K562 (cell line): ENCODE measurements around the gene XPNPEP1. TPM values are rescaled to one million over a fixed set of nuclear protein-coding genes. Genes with fewer than 3 reads are reported as not detected.

ENCODE experiments used
- ATAC-seq: fragments of 200-7000 bp; cut with Tn5 transposase; 3 replicates; pipeline ENCODE4 v1.9.1; 2020; ENCODE audit warnings: moderate library complexity
- BruUV-seq: library from RNA; stranded (reverse); fragments of 400-500 nt; replicated peaks from 2 replicates; lab custom pipeline; 2021; lab: Mats Ljungman, UMichigan
- CTCF ChIA-PET: fragments of 300-600 bp; formaldehyde crosslinking; extraction: SDS; loops from one replicate; lab custom pipeline; 2021; ENCODE audit warnings: low intra/inter-chr PET ratio; lab: Yijun Ruan, JAX
- POLR2A ChIA-PET: fragments of 300-600, 350-650 bp; sonication (Branson Sonifier 250); formaldehyde crosslinking; extraction: SDS; loops from one replicate; lab custom pipeline; 2021; ENCODE audit warnings: antibody characterized with exemption, inconsistent platforms; lab: Yijun Ruan, JAX
- DNase-seq, 4 experiments: peaks; one replicate each; pipeline versions ENCODE4 v3.0.0 to v3.0.0-alpha.2; 2011 to 2018; ENCODE audit warnings: low spot score in 3 of 4, mixed read lengths in 3 of 4; ENCODE audit errors: extremely low read depth in 1 of 4
- FAIRE-seq: peaks from 2 replicates; lab custom pipeline; 2011; peaks lifted over from hg19 to GRCh38; lab: Jason Lieb, UNC
- H2AFZ ChIP-seq: 2 replicates; pipeline ENCODE4 v1.6.0; 2011; ENCODE audit warnings: low read depth, low read length, control low read depth, inconsistent platforms
- H3K27ac ChIP-seq: fragments of 200-600 bp; 3 replicates; pipeline ENCODE4 v1.8.0; 2011; ENCODE audit warnings: low read depth, mild to moderate bottlenecking, control low read depth, inconsistent platforms, low read length, moderate library complexity, mixed read lengths; ENCODE audit errors: extremely low read depth
- H3K27me3 ChIP-seq, 2 experiments: fragments of 300-600 bp in 1 of 2; 2 replicates in 1 of 2; 3 replicates in 1 of 2; pipeline versions ENCODE4 v1.6.0 to v1.8.0; 2011; ENCODE audit warnings: inconsistent platforms in 2 of 2, low read length in 2 of 2, mild to moderate bottlenecking in 1 of 2, mixed read lengths in 1 of 2, moderate library complexity in 1 of 2; ENCODE audit not compliant: control insufficient read depth in 2 of 2, insufficient read depth in 2 of 2
- H3K36me3 ChIP-seq: fragments of 300-600 bp; 3 replicates; pipeline ENCODE4 v1.8.0; 2011; ENCODE audit warnings: mild to moderate bottlenecking, low read length, inconsistent platforms; ENCODE audit not compliant: control insufficient read depth, insufficient read depth
- H3K4me1 ChIP-seq, 2 experiments: fragments of 200-600 bp in 1 of 2; replicated peaks in 1 of 2; 2 replicates in 1 of 2; 3 replicates in 1 of 2; pipeline versions ENCODE4 v1.5.1 to v1.8.0; 2011; ENCODE audit warnings: inconsistent platforms in 2 of 2, low read length in 2 of 2, mild to moderate bottlenecking in 1 of 2, mixed read lengths in 1 of 2, moderate library complexity in 1 of 2; ENCODE audit not compliant: control insufficient read depth in 2 of 2, insufficient read depth in 2 of 2
- H3K4me2 ChIP-seq: 2 replicates; pipeline ENCODE4 v1.6.1; 2011; ENCODE audit warnings: low read length, control low read depth, inconsistent platforms, mixed read lengths; ENCODE audit not compliant: insufficient read depth
- H3K4me3 ChIP-seq: fragments of 200-600 bp; sonication (generic), shearing (Covaris generic); 2 replicates; pipeline ENCODE4 v1.5.1; 2016; ENCODE audit warnings: control low read depth, inconsistent platforms
- H3K79me2 ChIP-seq: fragments of 200-600 bp; 3 replicates; pipeline ENCODE4 v1.8.0; 2011; ENCODE audit warnings: low read length, inconsistent platforms; ENCODE audit not compliant: control insufficient read depth, insufficient read depth
- H3K9ac ChIP-seq, 2 experiments: 2 replicates each; pipeline versions ENCODE4 v1.6.0 to v1.6.1; 2011; ENCODE audit warnings: low read depth in 2 of 2, low read length in 2 of 2, control low read depth in 1 of 2, inconsistent platforms in 1 of 2, mild to moderate bottlenecking in 1 of 2, mixed read lengths in 1 of 2; ENCODE audit not compliant: insufficient read depth in 1 of 2
- H3K9me1 ChIP-seq: one replicate; pipeline ENCODE4 v1.6.0; 2011; ENCODE audit warnings: inconsistent platforms, mild to moderate bottlenecking, low read length, moderate library complexity; ENCODE audit not compliant: control insufficient read depth, insufficient read depth
- H3K9me3 ChIP-seq: replicated peaks from 2 replicates; pipeline ENCODE4 v1.5.1; 2011; ENCODE audit warnings: low read depth, low read length, inconsistent platforms; ENCODE audit not compliant: control insufficient read depth, insufficient read depth
- H4K20me1 ChIP-seq: replicated peaks from 2 replicates; pipeline ENCODE4 v1.6.1; 2011; ENCODE audit warnings: low read length, inconsistent platforms, mixed read lengths; ENCODE audit not compliant: control insufficient read depth, insufficient read depth
- ATF1 ChIP-seq, 2 experiments: fragments of 450-650 bp in 1 of 2; IDR thresholded peaks; 2 replicates each; pipeline ENCODE4 v1.6.1; 2016; ENCODE audit warnings: missing compliant biosample characterization in 1 of 2, missing genetic modification characterization in 1 of 2
- ATF4 ChIP-seq: fragments of 450-650 bp; formaldehyde crosslinking; IDR thresholded peaks from 2 replicates; pipeline ENCODE4 v1.4.0; 2022; ENCODE audit warnings: mild to moderate bottlenecking, moderate library complexity
- CEBPG ChIP-seq, 3 experiments: fragments of 200-800 bp in 1 of 3; sonication (Bioruptor generic) in 1 of 3; sonication (generic) in 1 of 3; formaldehyde crosslinking in 1 of 3; IDR thresholded peaks in 2 of 3; conservative IDR thresholded peaks in 1 of 3; 2 replicates each; pipeline versions ENCODE4 v1.6.1 to v1.8.0; 2016 to 2022; ENCODE audit warnings: missing compliant biosample characterization in 2 of 3, missing genetic modification characterization in 2 of 3, mild to moderate bottlenecking in 1 of 3, missing genetic modification reagents in 1 of 3
- CHD2 ChIP-seq: IDR thresholded peaks from 2 replicates; pipeline ENCODE4 v1.6.1; 2011; ENCODE audit warnings: low read depth, low read length
- HDAC3 ChIP-seq: fragments of 450-650 bp; IDR thresholded peaks from 2 replicates; pipeline ENCODE4 v1.6.1; 2018; ENCODE audit warnings: borderline replicate concordance, mild to moderate bottlenecking, moderate library complexity; ENCODE audit not compliant: partially characterized antibody
- KDM1A ChIP-seq, 2 experiments: fragments of 450-650 bp; IDR thresholded peaks; 2 replicates each; pipeline ENCODE4 v1.6.1; 2016; ENCODE audit warnings: mild to moderate bottlenecking in 2 of 2
- MAFF ChIP-seq: IDR thresholded peaks from 2 replicates; pipeline ENCODE4 v1.6.1; 2012; ENCODE audit warnings: low read length, improper control_type of control experiment
- RBM39 ChIP-seq: fragments of 200-400 bp; formaldehyde crosslinking; optimal IDR thresholded peaks from 2 replicates; pipeline ENCODE3; 2018; ENCODE audit warnings: low read depth, low read length
- SNRNP70 ChIP-seq: fragments of 200-400 bp; formaldehyde crosslinking; optimal IDR thresholded peaks from 2 replicates; pipeline ENCODE3; 2017; ENCODE audit warnings: low read depth, low read length
- SREBF2 ChIP-seq: sonication (generic); formaldehyde crosslinking; IDR thresholded peaks from 2 replicates; pipeline ENCODE4 v1.4.0; 2020; ENCODE audit warnings: mild to moderate bottlenecking, missing genetic modification reagents
- ZC3H8 ChIP-seq: fragments of 450-650 bp; IDR thresholded peaks from 2 replicates; pipeline ENCODE4 v1.6.1; 2017
- ZNF583 ChIP-seq: fragments of 250-450 bp; sonication (Bioruptor Pico); IDR thresholded peaks from 2 replicates; pipeline ENCODE4 v1.4.0; 2020
- ZSCAN32 ChIP-seq: fragments of 450-650 bp; formaldehyde crosslinking; IDR thresholded peaks from 2 replicates; pipeline ENCODE4 v1.4.0; 2020; ENCODE audit warnings: mild to moderate bottlenecking, moderate library complexity
- WGBS: fragments of 100-300 bp; shearing (Covaris generic); methylation state at CpG from one replicate; pipeline ENCODE4 v1.1.6; 2016; ENCODE audit warnings: low coverage, mixed read lengths; ENCODE audit not compliant: insufficient coverage; ENCODE audit errors: missing lambda C conversion rate; 5-methylcytosine and 5-hydroxymethylcytosine counted together
- in situ Hi-C: fragments of 300-500 bp; cut with MboI; formaldehyde crosslinking; loops from 4 replicates; pipeline ENCODE4 v1.15.0; 2018; ENCODE audit warnings: inconsistent platforms, mixed read lengths
- intact Hi-C: fragments of 100-400 bp; cut with micrococcal nuclease; formaldehyde crosslinking; loops from 2 replicates; pipeline ENCODE4 v1.14.2; 2022
- polyA plus RNA-seq, 8 experiments: library from polyadenylated mRNA; depleted of rRNA in 4 of 8; stranded (reverse) in 5 of 8; unstranded in 3 of 8; fragments of >200 nt; fragmentation: Nextera tagmentation in 2 of 8; fragmentation: Illumina TruSeq in 1 of 8; extraction: Ambion mirVana in 2 of 8; extraction: Trizol in 1 of 8; gene quantifications; 2 replicates each; pipeline versions ENCODE4 v1.2.1 to v1.2.3, GENCODE V29; 2011 to 2014; ENCODE audit warnings: inconsistent platforms in 1 of 8, missing spikeins in 1 of 8
- total RNA-seq, 7 experiments: library from RNA; depleted of rRNA in 6 of 7; stranded (reverse); fragments of >200 nt in 6 of 7; fragmentation: Illumina TruSeq in 2 of 7; extraction: Trizol in 2 of 7; gene quantifications; 2 replicates each; pipeline versions ENCODE4 v1.2.1 to v1.2.3, GENCODE V29; 2011 to 2021; ENCODE audit warnings: low replicate concordance in 1 of 7
- TF ChIP-seq, protein P1 (sequence below): fragments of 200-400 bp; formaldehyde crosslinking; IDR thresholded peaks from 2 replicates; pipeline ENCODE4 v1.6.1; 2017; ENCODE audit warnings: mild to moderate bottlenecking, low read depth, low read length, moderate library complexity

XPNPEP1 gene
- total and polyA plus RNA-seq, 9 of the 15 experiments (the other 6 are each of a cell fraction or from before 2014, with no cell fraction given) = 24.2 to 93.5 (median 40.1) TPM

DNA sequence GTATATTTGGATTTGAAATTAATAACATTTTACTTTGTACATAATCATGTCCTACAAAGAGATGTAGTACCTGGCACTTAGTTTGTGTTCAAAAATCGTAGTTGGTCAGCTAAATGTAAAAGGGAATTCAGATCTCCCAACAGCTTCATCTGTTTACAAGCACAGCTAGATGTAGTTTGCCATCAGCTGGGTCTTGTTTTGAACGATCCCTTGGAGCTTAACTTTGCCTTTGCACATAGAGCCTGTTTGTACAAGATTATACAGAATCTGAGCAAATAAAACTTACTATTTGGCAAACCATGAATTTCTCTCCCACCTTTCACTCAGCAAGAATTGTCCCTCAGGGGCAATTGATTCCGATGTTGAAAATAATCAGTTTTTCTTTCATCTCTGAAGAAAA lies 48.3 kb upstream of the XPNPEP1 start:
- FAIRE-seq = no peak

More for the DNA sequence above, 48.3 kb upstream of the XPNPEP1 start:
- Histone ChIP-seq H3K27ac (no peak overlapping the region), H3K79me2 (no peaks in the 10 kb centered on the region), H3K9ac (no peak overlapping the region), H3K4me2 (no peak overlapping the region), H3K4me3 (no peak overlapping the region), H3K9me3 (no peaks in the 10 kb centered on the region), H3K36me3 (no peaks in the 10 kb centered on the region), H3K27me3 (no peaks in the 10 kb centered on the region), H4K20me1 (no peaks in the 10 kb centered on the region), H3K4me1 (peaks cover 0 to 8% of the 10 kb centered on the region in 2 experiments; a peak in 2 of 5 replicates), H3K9me1 (no peaks in the 10 kb centered on the region), H2AFZ (no peak overlapping the region)
- BruUV-seq = no TSS peak
- WGBS = 28% methylated on average over 3 of the region's 3 CpGs
- intact Hi-C loops = no loop called here
- TF ChIP-seq ZNF583 (CRISPR knock-in tag) (no peak), KDM1A (IDR thresholded peaks at IDR 0.05) (no peak), SREBF2 (CRISPR knock-in tag) (no peak), RBM39 (no peak), ZSCAN32 (CRISPR knock-in tag) (no peak), ATF4 (CRISPR knock-in tag) (no peak), ATF1 (CRISPR knock-in tag; IDR thresholded peaks at IDR 0.05) (no peak), ATF1 (tag; IDR thresholded peaks at IDR 0.05) (no peak), CHD2 (no peak), ZC3H8 (no peak), SNRNP70 (no peak), MAFF (no peak), HDAC3 (no peak), CEBPG (CRISPR knock-in tag; IDR thresholded peaks at IDR 0.05) (no peak), CEBPG (tag; conservative IDR thresholded peaks at IDR 0.05 in 1 of 2, IDR thresholded peaks at IDR 0.05 in 1 of 2) (no peak)
- TF ChIP-seq, protein P1, sequence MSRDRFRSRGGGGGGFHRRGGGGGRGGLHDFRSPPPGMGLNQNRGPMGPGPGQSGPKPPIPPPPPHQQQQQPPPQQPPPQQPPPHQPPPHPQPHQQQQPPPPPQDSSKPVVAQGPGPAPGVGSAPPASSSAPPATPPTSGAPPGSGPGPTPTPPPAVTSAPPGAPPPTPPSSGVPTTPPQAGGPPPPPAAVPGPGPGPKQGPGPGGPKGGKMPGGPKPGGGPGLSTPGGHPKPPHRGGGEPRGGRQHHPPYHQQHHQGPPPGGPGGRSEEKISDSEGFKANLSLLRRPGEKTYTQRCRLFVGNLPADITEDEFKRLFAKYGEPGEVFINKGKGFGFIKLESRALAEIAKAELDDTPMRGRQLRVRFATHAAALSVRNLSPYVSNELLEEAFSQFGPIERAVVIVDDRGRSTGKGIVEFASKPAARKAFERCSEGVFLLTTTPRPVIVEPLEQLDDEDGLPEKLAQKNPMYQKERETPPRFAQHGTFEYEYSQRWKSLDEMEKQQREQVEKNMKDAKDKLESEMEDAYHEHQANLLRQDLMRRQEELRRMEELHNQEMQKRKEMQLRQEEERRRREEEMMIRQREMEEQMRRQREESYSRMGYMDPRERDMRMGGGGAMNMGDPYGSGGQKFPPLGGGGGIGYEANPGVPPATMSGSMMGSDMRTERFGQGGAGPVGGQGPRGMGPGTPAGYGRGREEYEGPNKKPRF = no peak
- ChIA-PET POLR2A (no interaction called here), CTCF (no interaction called here)
- ATAC-seq (no peak), DNase-seq (no peak)
- in situ Hi-C loops = no loop called here
